Measurements from ENCODE around the gene TBX1. TPM values are rescaled to one million over a fixed set of nuclear protein-coding genes. Genes with fewer than 3 reads are reported as not detected.

The TBX1 gene
- total RNA-seq, 1 donor from 2014 or later: 3.4 TPM

DNA sequence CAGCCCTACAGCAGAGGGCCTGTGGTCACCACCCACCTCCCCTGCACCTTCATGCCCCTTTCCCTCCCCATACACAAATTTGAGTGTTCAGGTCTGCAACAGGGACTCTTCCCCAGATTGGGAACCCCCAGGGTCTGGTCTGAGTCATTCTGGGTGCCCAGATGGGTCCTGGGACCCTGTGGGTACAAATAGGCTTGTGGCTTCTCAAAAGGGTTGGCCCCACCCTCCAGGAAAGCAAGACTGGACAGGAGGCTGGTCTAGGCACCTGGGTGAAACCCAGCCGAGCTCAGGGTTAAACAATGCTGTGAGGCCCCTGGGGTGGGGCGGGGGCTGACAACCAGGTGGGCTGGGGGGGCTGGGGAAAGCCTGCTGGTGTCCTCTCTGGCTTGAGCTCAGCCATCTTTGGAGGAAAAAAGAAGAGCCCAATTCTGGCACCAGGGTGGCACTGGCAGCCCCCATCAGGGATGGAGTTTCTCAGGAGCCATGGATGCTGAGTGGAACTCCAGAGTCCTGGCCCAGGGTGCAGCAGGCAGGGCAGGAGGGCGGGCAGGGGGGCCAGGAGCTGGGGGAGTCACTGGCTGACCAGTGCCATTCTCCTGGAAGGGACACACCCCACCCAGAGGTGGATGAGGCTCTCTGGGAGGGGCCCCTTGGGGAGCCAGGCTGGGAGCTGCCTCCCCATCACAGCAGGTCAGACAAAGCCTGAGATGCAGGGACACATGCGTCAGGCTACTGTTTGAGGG lies 45.2 kb upstream of the TBX1 start:
- DNase-seq (ENCODE audit: extremely low spot score, unreplicated experiment): no peak

GRCh38 chr22:19716041-19716828 lies 44.3 kb upstream of the TBX1 start:
- no peak for TF ChIP-seq CTCF (conservative IDR thresholded peaks at IDR 0.05)
- Mint-ChIP-seq H3K27ac (no peak overlapping the region), H3K4me3 (peak overlapping the region; percentile 84), H3K36me3 (peaks cover 14% of the 10 kb centered on the region), H3K27me3 (peaks cover 25% of the 10 kb centered on the region), H3K9me3 (no peaks in the 10 kb centered on the region), H3K4me1 (ENCODE audit: unreplicated experiment) (no peaks in the 10 kb centered on the region)
- DNase-seq (ENCODE audit: extremely low spot score, unreplicated experiment): no peak

More for the DNA sequence above, 45.2 kb upstream of the TBX1 start:
- H3K36me3 Mint-ChIP-seq: peaks cover 7% of the 10 kb centered on the region
- H3K27me3 Mint-ChIP-seq: peaks cover 16% of the 10 kb centered on the region
- no peak overlapping the region for H3K27ac Mint-ChIP-seq
- no peaks in the 10 kb centered on the region for H3K4me1 Mint-ChIP-seq (ENCODE audit: unreplicated experiment)
- no peak for TF ChIP-seq CTCF (conservative IDR thresholded peaks at IDR 0.05)
- H3K4me3 Mint-ChIP-seq: peak overlapping the region; percentile 84
- H3K9me3 Mint-ChIP-seq: no peaks in the 10 kb centered on the region

DNA sequence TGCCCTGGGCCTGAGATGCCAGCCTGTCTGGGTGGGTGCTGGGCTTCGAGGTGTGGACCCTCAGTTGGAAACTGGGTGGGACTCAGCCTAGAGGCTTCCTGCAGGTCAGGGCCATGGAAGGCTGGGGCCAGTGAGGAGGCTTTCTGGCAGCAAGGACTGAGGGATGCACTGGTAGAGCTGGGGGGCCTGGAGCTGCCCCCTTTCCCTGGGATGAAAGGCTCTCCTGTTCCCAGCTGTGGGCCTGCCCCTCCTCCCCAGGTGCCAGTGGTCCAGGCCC lies 43.8 kb upstream of the TBX1 start:
- Mint-ChIP-seq H3K4me1 (ENCODE audit: unreplicated experiment) (no peaks in the 10 kb centered on the region), H3K36me3 (peaks cover 17% of the 10 kb centered on the region), H3K27ac (no peak overlapping the region), H3K4me3 (no peak overlapping the region), H3K27me3 (peaks cover 30% of the 10 kb centered on the region), H3K9me3 (no peaks in the 10 kb centered on the region)
- no peak for TF ChIP-seq CTCF (conservative IDR thresholded peaks at IDR 0.05)
- no peak for DNase-seq (ENCODE audit: extremely low spot score, unreplicated experiment)

- H3K27me3 Mint-ChIP-seq: peaks cover 31% of the 10 kb centered on the region
- no peak for DNase-seq (ENCODE audit: extremely low spot score, unreplicated experiment)
- peak overlapping the region; percentile 86 for H3K4me3 Mint-ChIP-seq
- peaks cover 17% of the 10 kb centered on the region for H3K36me3 Mint-ChIP-seq
- H3K9me3 Mint-ChIP-seq: no peaks in the 10 kb centered on the region
- H3K27ac Mint-ChIP-seq: no peak overlapping the region
- no peak for TF ChIP-seq CTCF (conservative IDR thresholded peaks at IDR 0.05)
- H3K4me1 Mint-ChIP-seq (ENCODE audit: unreplicated experiment): no peaks in the 10 kb centered on the region
Observed at GRCh38 chr22:19717181-19717580, 43.4 kb upstream of the TBX1 start.

- H3K4me1 Mint-ChIP-seq (ENCODE audit: unreplicated experiment): no peaks in the 10 kb centered on the region
- H3K36me3 Mint-ChIP-seq: peaks cover 17% of the 10 kb centered on the region
- peak overlapping the region; percentile 86 for H3K4me3 Mint-ChIP-seq
- DNase-seq (ENCODE audit: extremely low spot score, unreplicated experiment): peak; percentile 88
- peak; percentile 98 for TF ChIP-seq CTCF (conservative IDR thresholded peaks at IDR 0.05)
- H3K27me3 Mint-ChIP-seq: peaks cover 36% of the 10 kb centered on the region
- H3K27ac Mint-ChIP-seq: peak overlapping the region; percentile 62
- no peaks in the 10 kb centered on the region for H3K9me3 Mint-ChIP-seq
Observed at GRCh38 chr22:19717691-19718455, 42.7 kb upstream of the TBX1 start.
